Mesendoderm (in vitro differentiated cells): ENCODE results near the gene VRK1.

Source experiments
- DNase-seq: peaks from one replicate; pipeline ENCODE4 v3.0.0; 2013
- H2AK5ac ChIP-seq: 2 replicates; pipeline ENCODE4 v1.6.1; 2013; ENCODE audit warnings: low read length, inconsistent platforms
- H2BK120ac ChIP-seq: 2 replicates; pipeline ENCODE4 v1.6.1; 2013; ENCODE audit warnings: low read depth, mild to moderate bottlenecking, low read length, moderate library complexity, mixed read lengths
- H2BK15ac ChIP-seq: replicated peaks from 2 replicates; pipeline ENCODE4 v1.6.1; 2013; ENCODE audit warnings: low read depth, mild to moderate bottlenecking, moderate library complexity
- H2BK5ac ChIP-seq: 2 replicates; pipeline ENCODE4 v1.6.1; 2013; ENCODE audit warnings: low read length, inconsistent platforms
- H3K18ac ChIP-seq: 2 replicates; pipeline ENCODE4 v1.6.1; 2013; ENCODE audit warnings: mild to moderate bottlenecking, low read length, mixed read lengths
- H3K23ac ChIP-seq: one replicate; pipeline ENCODE4 v1.6.1; 2013; ENCODE audit warnings: low read length
- H3K27ac ChIP-seq: 2 replicates; pipeline ENCODE4 v1.5.1; 2013; ENCODE audit warnings: low read depth, mild to moderate bottlenecking, inconsistent platforms, low read length, moderate library complexity
- H3K27me3 ChIP-seq: 2 replicates; pipeline ENCODE4 v1.6.1; 2013; ENCODE audit warnings: low read length, control low read depth, mild to moderate bottlenecking, inconsistent platforms; ENCODE audit not compliant: insufficient read depth, poor library complexity
- H3K36me3 ChIP-seq: 2 replicates; pipeline ENCODE4 v1.6.1; 2013; ENCODE audit warnings: low read length, inconsistent platforms; ENCODE audit not compliant: control insufficient read depth, insufficient read depth
- H3K4ac ChIP-seq: one replicate; pipeline ENCODE4 v1.6.1; 2013; ENCODE audit warnings: low read depth, mild to moderate bottlenecking, low read length, moderate library complexity
- H3K4me1 ChIP-seq: 2 replicates; pipeline ENCODE4 v1.6.1; 2013; ENCODE audit warnings: low read depth, low read length, inconsistent platforms; ENCODE audit not compliant: control insufficient read depth
- H3K4me2 ChIP-seq: 2 replicates; pipeline ENCODE4 v1.6.1; 2013; ENCODE audit warnings: low read length
- H3K4me3 ChIP-seq: 2 replicates; pipeline ENCODE4 v1.5.1; 2013; ENCODE audit warnings: mild to moderate bottlenecking, low read length
- H3K56ac ChIP-seq: one replicate; pipeline ENCODE4 v1.6.1; 2013; ENCODE audit warnings: low read length
- H3K79me1 ChIP-seq: 2 replicates; pipeline ENCODE4 v1.6.1; 2013; ENCODE audit warnings: low read length, inconsistent platforms
- H3K79me2 ChIP-seq: 2 replicates; pipeline ENCODE4 v1.6.1; 2013; ENCODE audit warnings: mild to moderate bottlenecking, low read length; ENCODE audit not compliant: control insufficient read depth, insufficient read depth
- H3K9ac ChIP-seq: 2 replicates; pipeline ENCODE4 v1.6.1; 2013; ENCODE audit warnings: low read length, inconsistent platforms
- H4K5ac ChIP-seq: one replicate; pipeline ENCODE4 v1.6.1; 2013; ENCODE audit warnings: low read length
- H4K8ac ChIP-seq: one replicate; pipeline ENCODE4 v1.6.1; 2013; ENCODE audit warnings: low read depth, mild to moderate bottlenecking, control low read depth, low read length, moderate library complexity
- WGBS: extraction: QIAGEN DNeasy Blood & Tissue Kit; methylation state at CpG from one replicate; pipeline ENCODE4 v1.1.7; 2013; ENCODE audit warnings: low lambda C conversion rate, missing lambda C conversion rate; ENCODE audit not compliant: insufficient coverage; ENCODE audit errors: extremely low coverage; 5-methylcytosine and 5-hydroxymethylcytosine counted together

VRK1 gene

GRCh38 chr14:96752594-96752993, 44.6 kb upstream of the VRK1 start:
- H3K27me3 ChIP-seq = no peaks in the 10 kb centered on the region
- H3K18ac ChIP-seq = no peak overlapping the region
- H3K79me1 ChIP-seq = no peaks in the 10 kb centered on the region
- no peak overlapping the region for H3K4me3 ChIP-seq
- H3K36me3 ChIP-seq = no peaks in the 10 kb centered on the region
- H4K5ac ChIP-seq = no peak overlapping the region
- H3K9ac ChIP-seq = no peak overlapping the region
- H2BK15ac ChIP-seq = no peak overlapping the region
- no peak for DNase-seq
- no peaks in the 10 kb centered on the region for H3K79me2 ChIP-seq
- no CpG with 5 or more reads among the region's 3 CpGs for WGBS
- no peak overlapping the region for H2AK5ac ChIP-seq
- no peak overlapping the region for H4K8ac ChIP-seq
- H2BK120ac ChIP-seq = no peak overlapping the region
- H3K23ac ChIP-seq = no peak overlapping the region
- H3K4me2 ChIP-seq = no peak overlapping the region
- H3K4ac ChIP-seq = no peak overlapping the region
- no peaks in the 10 kb centered on the region for H3K4me1 ChIP-seq
- H3K27ac ChIP-seq = no peak overlapping the region
- no peak overlapping the region for H2BK5ac ChIP-seq
- no peak overlapping the region for H3K56ac ChIP-seq

GRCh38 chr14:96754162-96754844, 42.9 kb upstream of the VRK1 start:
- no peak overlapping the region for H3K27ac ChIP-seq
- no peak overlapping the region for H3K56ac ChIP-seq
- no peak overlapping the region for H3K23ac ChIP-seq
- no peak overlapping the region for H2BK15ac ChIP-seq
- H3K4me2 ChIP-seq = no peak overlapping the region
- peak; percentile 67 for DNase-seq
- H3K18ac ChIP-seq = no peak overlapping the region
- no peak overlapping the region for H3K9ac ChIP-seq
- WGBS = no CpG with 5 or more reads among the region's 8 CpGs
- H3K4me3 ChIP-seq = no peak overlapping the region
- H4K8ac ChIP-seq = no peak overlapping the region
- H4K5ac ChIP-seq = no peak overlapping the region
- no peak overlapping the region for H2BK120ac ChIP-seq
- H3K79me2 ChIP-seq = no peaks in the 10 kb centered on the region
- no peaks in the 10 kb centered on the region for H3K27me3 ChIP-seq
- H3K4ac ChIP-seq = no peak overlapping the region
- H3K4me1 ChIP-seq = no peaks in the 10 kb centered on the region
- H3K36me3 ChIP-seq = no peaks in the 10 kb centered on the region
- no peaks in the 10 kb centered on the region for H3K79me1 ChIP-seq
- H2AK5ac ChIP-seq = no peak overlapping the region
- H2BK5ac ChIP-seq = no peak overlapping the region

GRCh38 chr14:96754845-96755184, 42.4 kb upstream of the VRK1 start:
- Histone ChIP-seq H3K4me1 (no peaks in the 10 kb centered on the region), H3K79me2 (no peaks in the 10 kb centered on the region), H3K36me3 (no peaks in the 10 kb centered on the region), H2AK5ac (no peak overlapping the region), H3K4ac (no peak overlapping the region), H3K18ac (no peak overlapping the region), H4K5ac (no peak overlapping the region), H2BK15ac (no peak overlapping the region), H3K4me3 (no peak overlapping the region), H3K4me2 (no peak overlapping the region), H3K23ac (no peak overlapping the region), H3K79me1 (no peaks in the 10 kb centered on the region), H3K27me3 (no peaks in the 10 kb centered on the region), H2BK5ac (no peak overlapping the region), H3K9ac (no peak overlapping the region), H3K56ac (no peak overlapping the region), H4K8ac (no peak overlapping the region), H2BK120ac (no peak overlapping the region), H3K27ac (no peak overlapping the region)
- WGBS = no CpG with 5 or more reads among the region's 6 CpGs
- DNase-seq = peak; percentile 76

- Histone ChIP-seq H4K5ac (no peak overlapping the region), H2AK5ac (no peak overlapping the region), H4K8ac (no peak overlapping the region), H3K36me3 (no peaks in the 10 kb centered on the region), H3K4ac (no peak overlapping the region), H3K9ac (no peak overlapping the region), H3K79me2 (no peaks in the 10 kb centered on the region), H2BK5ac (no peak overlapping the region), H2BK15ac (no peak overlapping the region), H3K27ac (no peak overlapping the region), H3K56ac (no peak overlapping the region), H3K4me3 (no peak overlapping the region), H2BK120ac (no peak overlapping the region), H3K23ac (no peak overlapping the region), H3K27me3 (no peaks in the 10 kb centered on the region), H3K18ac (no peak overlapping the region), H3K4me2 (no peak overlapping the region), H3K79me1 (no peaks in the 10 kb centered on the region), H3K4me1 (no peaks in the 10 kb centered on the region)
- no CpG with 5 or more reads among the region's 5 CpGs for WGBS
- DNase-seq = no peak
These were observed 40.4 kb upstream of the VRK1 start for GRCh38 chr14:96756745-96757144.

- Histone ChIP-seq H2BK120ac (no peak overlapping the region), H3K79me1 (no peaks in the 10 kb centered on the region), H3K23ac (no peak overlapping the region), H3K9ac (no peak overlapping the region), H3K4me2 (no peak overlapping the region), H3K27me3 (no peaks in the 10 kb centered on the region), H4K5ac (no peak overlapping the region), H3K36me3 (no peaks in the 10 kb centered on the region), H3K27ac (no peak overlapping the region), H3K56ac (no peak overlapping the region), H2AK5ac (no peak overlapping the region), H3K79me2 (no peaks in the 10 kb centered on the region), H2BK5ac (no peak overlapping the region), H3K4me1 (no peaks in the 10 kb centered on the region), H3K18ac (no peak overlapping the region), H3K4me3 (no peak overlapping the region), H3K4ac (no peak overlapping the region), H2BK15ac (no peak overlapping the region), H4K8ac (no peak overlapping the region)
- no peak for DNase-seq
- WGBS = no CpG with 5 or more reads among the region's 7 CpGs
These were observed 39.7 kb upstream of the VRK1 start for GRCh38 chr14:96757456-96757855.

GRCh38 chr14:96761066-96761465, 36.1 kb upstream of the VRK1 start:
- no peak overlapping the region for H3K4ac ChIP-seq
- no peak overlapping the region for H3K9ac ChIP-seq
- no peak overlapping the region for H3K4me2 ChIP-seq
- H2AK5ac ChIP-seq = no peak overlapping the region
- H3K79me2 ChIP-seq = no peaks in the 10 kb centered on the region
- H4K5ac ChIP-seq = no peak overlapping the region
- no peak overlapping the region for H3K27ac ChIP-seq
- no peak overlapping the region for H2BK15ac ChIP-seq
- no peaks in the 10 kb centered on the region for H3K4me1 ChIP-seq
- H3K27me3 ChIP-seq = no peaks in the 10 kb centered on the region
- no peak overlapping the region for H3K56ac ChIP-seq
- no peak overlapping the region for H3K23ac ChIP-seq
- H2BK5ac ChIP-seq = no peak overlapping the region
- no peak overlapping the region for H3K4me3 ChIP-seq
- DNase-seq = no peak
- no peak overlapping the region for H2BK120ac ChIP-seq
- H3K36me3 ChIP-seq = no peaks in the 10 kb centered on the region
- no CpG with 5 or more reads among the region's 6 CpGs for WGBS
- no peak overlapping the region for H3K18ac ChIP-seq
- H4K8ac ChIP-seq = no peak overlapping the region
- H3K79me1 ChIP-seq = no peaks in the 10 kb centered on the region
